Stimulated activated CD4-positive, alpha-beta T cell treated with anti-CD3 and anti-CD28 coated beads, Interleukin-1b, Interleukin-23, amount 100 ng/mL, for 1 hour (primary cell): ENCODE data around the gene RDH16.
"Not testable (repeated sequence)": the region's sequence is repeated elsewhere in the genome, so short reads cannot be mapped to it uniquely, and the experiment has no call there.

Experiments
- DNase-seq, 2 donors: peaks; one replicate each; pipeline ENCODE4 v3.0.0-alpha.2; 2020; ENCODE audit warnings: low read depth in 2 of 2

Gene RDH16

DNA sequence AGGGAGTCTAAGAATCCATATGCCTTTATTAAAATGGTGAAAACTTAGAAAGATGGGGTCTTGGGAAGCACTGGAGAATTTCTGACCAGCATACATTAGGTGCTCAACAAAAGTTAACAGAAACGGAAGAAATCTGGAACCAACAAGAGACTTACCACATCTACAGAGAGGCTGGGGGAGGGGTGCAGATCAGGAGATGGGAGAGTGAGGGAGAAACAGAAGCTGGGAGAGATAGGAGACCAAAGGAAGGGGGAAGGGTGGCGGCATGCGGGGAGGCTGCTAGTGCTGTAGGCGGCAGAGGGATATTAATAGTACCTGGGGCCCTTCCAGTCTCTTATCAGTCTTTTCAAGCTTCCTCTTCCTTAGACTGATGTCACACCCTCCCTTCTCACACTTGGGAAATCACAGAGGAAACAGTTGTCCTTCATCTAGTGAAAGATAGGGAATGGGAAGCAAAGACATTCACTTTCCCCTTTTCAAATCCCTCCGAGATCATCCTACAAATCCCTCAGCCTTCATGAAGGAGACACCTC is 30.9 kb upstream of the RDH16 start:
- no peak for DNase-seq

DNA sequence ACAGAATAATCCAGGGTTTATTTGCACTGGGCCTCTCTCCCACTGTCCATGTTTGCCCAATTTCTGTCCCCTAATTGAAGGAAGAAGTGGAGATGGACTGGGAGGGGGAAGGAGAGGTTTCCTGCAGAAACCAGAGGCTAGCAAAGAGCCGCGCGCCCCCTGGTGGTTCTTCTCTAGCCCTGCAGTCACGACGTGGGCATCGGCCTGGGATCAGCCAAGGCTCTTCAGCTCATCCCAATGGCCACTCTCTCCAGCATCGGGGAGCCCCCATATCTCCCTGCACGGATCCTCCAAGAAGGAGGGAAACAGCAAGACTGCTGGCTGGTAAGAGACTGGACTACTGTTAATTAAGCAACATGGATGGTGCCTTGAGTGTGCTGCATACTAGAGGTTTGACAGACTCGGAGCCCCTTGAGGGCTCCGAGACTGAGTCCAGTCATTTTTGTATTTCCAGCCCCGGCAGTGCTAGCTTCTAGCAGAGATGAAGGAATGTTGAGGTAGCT is 30.2 kb upstream of the RDH16 start:
- DNase-seq, result peak; percentile 38 to 61

DNA sequence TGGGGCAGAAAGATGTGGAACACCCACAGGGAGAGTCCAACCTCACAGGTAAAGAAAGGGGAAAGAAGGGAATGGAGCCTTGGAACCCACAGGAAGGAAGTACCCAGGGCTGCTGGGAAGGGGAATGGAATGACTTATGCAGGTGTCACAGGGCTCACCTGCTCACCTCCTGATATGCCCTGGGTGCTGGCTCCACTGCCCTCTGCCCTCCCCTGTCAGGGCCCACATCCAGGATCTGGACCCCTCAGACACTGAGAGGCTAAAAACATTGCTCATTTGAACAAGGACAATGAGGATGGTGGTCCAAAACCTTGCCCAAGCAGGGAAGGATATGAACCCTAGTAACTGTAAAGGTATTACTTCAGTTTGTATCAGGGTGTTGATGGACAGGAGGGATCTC is 29.6 kb upstream of the RDH16 start:
- DNase-seq, result no peak

DNA sequence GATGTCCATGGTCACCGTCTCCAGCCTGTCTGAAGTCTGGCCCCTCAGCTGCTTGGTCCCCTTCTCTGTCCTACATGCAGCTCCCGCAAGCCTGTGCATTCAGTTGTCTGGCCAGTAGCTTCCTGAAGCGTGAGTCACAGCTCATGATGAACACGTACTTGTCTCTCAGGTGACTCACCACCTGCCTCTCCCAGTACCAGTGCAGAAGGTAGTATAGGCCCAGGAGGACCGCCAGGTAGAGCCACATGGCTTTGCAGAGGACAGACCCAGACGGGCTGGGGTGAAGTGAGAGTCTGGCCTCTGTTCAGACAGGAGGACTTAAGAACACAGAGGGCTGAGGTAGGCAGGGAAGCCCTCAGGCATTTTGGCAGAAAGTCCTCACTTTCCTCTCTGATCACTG is 28.3 kb upstream of the RDH16 start:
- not testable (repeated sequence) for DNase-seq

DNA sequence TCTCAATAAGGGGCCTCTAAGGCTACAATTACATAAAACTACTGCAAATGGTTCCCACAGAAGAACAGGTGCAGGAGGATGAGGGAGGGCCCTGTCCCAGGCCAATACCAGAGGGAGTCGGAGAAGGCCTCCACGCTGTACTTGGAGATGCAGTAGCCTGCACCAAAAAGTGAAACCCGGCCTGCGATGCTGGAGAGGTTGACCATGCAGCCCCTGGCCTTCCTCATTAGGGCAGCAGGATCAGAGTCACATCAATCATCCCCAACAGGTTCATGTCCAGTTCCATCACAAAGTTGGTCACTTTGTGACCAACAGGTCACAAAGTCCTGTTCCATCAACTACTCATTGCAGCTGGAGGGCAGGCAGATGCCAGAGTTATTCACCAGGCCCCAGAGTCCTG is 26.0 kb upstream of the RDH16 start:
- no peak for DNase-seq

DNA sequence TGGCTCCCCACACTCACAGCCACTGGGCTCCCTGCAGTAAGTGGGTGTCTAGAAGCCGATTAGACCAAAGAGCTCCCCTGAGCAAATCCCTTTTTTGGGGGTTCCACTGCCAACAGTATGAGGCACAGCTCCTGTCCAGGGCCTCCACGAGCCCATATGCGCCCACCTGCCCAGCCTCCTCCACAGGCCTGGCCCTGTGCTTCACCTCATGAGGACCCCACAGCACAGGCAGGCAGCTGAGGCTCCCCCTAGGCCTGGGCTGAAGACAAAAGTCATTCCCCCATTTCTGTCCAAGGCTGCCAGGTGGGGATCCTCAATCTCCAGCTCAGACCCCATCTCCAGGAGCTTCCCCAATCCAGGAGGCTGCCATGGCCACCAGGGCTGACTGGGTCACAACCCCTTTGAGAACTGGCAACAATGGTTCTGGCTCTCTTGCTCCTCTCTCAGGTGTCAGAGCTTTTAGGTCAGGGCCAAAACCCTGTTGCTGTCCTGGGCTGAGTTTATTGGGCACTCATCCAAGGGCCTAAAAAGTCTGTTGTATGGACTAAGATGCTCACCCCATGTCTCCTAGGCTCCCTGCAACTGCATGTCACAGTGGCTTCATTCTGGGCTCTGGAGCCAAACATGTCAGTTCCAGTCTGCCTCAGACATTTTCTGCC is 25.3 kb upstream of the RDH16 start:
- DNase-seq, result not testable (repeated sequence)

DNA sequence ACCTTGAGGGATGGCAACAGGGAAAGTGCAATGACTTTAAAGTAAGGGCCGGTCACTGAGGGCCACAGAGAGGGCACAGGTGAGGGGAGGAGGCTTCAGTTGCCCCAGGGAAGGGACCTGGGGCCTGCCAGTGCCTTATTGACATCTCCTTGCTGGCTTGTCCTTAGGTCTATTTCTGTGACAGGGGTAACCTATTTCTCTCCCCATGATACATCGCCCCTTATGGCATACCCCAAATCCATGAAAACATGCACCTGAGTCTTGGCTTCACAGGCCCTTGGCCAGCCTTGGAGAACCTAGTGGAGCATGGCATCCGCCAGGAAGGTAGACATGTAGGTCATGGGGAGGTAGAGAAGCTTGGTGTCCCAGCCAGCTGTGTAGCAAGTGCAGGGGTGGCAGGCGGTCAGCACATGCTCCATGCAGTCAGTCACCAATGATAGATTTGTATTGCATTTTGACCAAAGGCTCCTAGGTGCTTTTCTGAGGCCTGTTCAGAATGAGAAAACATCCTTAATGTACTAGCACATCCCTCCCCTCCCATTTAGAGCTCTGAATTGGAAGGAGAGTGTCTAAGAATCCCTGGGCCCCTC is 23.6 kb upstream of the RDH16 start:
- no peak for DNase-seq

DNA sequence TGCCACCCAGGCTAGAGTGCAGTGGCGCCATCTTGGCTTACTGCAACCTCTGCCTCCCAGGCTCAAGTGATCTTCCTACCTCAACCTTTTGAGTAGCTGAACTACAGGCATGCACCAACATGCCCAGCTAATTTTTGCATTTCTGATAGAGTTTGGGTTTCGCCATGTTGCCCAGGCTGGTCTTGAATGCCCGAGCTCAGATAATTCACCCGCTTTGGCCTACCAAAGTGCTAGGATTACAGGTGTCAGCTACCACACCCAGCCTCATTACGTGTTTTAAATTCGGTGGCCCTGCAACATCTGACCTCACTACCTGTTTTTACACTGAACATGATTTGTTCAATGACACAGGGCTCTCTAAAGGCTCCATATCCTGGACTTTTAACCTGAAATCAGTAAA is 22.9 kb upstream of the RDH16 start:
- DNase-seq, result no peak

DNA sequence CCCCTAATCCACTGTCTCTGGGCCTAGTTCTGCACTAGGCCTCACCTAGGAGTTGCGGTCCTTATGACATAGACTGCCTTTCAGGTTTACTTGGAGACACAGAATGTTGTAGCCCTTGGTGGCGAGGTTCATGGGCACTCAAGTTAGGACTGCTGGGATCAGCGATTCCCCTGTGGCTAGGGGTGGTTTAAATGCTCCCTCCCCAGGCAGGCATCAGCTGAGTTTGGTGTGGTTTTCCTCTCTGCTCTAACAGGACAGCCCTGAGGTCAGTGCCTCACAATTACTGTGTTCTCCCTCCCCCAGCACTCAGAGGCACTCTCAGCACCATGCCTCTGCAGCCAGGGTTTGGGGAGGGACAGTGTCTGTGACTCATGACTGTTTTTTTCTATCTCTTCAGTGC is 22.2 kb upstream of the RDH16 start:
- DNase-seq, result no peak

DNA sequence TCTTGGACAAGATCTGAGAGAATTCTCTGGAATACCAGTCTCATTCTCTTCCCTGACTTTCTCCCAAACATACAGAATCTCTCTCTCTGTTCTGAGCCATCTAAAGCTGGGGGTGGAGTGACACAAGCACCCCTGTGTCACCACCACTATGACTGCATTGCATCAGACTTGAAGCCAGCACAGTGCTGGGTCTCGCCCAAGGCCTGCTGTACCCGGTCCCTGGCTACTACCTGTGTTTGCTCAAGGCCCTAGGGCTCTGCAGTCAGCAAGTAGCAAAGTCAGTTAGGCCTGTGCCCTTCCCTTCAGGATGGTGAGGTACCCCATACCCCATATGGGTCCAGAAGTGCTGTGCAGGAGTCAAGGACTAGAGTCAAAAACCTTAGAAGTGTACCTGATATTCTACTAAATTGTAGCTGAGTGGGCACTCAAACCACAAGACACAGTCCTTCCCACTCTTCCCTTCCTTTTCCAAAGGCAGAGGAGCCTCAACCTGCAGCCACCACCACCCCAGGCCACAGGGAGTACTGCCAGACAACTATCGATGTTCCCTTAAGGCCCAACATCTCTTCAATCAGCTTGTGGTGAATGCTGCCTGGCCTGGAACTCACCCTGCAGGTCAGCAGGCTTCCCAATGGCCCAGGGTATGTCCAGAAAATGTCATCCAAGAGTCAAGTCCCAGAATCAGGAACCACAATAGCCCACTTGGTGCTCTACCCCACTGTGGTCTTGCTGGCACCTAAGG is 21.2 kb upstream of the RDH16 start:
- DNase-seq, result no peak

DNA sequence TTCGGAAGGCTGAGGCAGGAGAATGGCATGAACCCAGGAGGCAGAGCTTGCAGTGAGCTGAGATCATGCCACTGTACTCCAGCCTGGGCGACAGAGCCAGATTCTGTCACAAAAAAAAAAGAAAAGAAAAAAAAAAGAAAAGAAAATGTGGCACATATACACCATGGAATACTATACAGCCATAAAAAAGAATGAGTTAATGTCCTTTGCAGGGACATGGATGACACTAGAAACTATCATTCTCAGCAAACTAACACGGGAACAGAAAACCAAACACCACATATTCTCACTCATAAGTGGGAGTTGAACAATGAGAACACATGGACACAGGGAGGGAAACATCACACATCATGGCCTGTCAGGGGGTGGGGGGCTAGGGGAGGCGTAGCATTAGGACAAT is 20.0 kb upstream of the RDH16 start:
- DNase-seq, result not testable (repeated sequence)

DNA sequence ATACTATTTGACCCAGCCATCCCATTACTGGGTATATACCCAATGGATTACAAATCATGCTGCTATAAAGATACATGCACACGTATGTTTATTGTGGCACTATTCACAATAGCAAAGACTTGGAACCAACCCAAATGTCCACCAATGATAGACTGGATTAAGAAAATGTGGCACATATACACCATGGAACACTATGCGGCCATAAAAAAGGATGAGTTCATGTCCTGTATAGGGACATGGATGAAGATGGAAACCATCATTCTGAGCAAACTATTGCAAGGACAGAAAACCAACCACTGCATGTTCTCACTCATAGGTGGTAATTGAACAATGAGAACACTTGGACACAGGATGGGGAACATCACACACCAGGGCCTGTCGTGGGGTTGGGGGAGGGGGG is 16.8 kb upstream of the RDH16 start:
- not testable (repeated sequence) for DNase-seq

DNA sequence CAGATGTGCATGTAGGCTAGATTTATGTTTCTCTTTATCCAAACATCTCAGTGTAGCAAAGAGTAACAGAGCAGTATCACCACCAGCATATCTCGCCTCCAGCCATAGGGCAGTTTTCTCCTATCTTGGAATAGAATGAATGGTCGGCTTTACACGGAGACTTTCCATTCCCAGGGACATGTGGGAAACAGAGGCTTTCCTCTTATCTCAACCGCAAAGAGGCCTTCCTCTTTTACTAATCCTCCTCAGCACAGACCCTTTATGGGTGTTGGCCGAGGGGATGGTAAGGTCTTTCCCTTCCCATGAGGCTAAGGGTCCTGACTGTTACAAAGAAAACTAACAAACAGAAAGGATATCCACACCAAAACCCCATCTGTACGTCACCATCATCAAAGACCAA is 11.5 kb upstream of the RDH16 start:
- not testable (repeated sequence) for DNase-seq

DNA sequence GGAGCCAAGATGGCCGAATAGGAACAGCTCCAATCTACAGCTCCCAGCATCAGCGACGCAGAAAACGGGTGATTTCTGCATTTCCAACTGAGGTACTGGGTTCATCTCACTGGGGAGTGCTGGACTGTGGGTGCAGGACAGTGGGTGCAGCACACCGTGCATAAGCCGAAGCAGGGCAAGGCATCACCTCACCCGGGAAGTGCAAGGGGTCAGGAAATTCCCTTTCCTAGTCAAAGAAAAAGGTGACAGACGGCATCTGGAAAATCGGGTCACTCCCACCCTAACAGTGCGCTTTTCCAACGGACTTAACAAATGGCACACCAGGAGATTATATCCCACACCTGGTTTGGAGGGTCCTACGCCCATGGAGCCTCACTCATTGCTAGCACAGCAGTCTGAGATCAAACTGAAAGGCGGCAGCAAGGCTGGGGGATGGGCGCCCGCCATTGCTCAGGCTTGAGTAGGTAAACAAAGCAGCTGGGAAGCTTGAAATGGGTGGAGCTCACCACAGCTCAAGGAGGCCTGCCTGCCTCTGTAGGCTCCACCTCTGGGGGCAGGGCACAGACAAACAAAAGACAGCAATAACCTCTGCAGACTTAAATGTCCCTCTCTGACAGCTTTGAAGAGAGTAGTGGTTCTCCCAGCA is 8.7 kb upstream of the RDH16 start:
- DNase-seq, result not testable (repeated sequence)

DNA sequence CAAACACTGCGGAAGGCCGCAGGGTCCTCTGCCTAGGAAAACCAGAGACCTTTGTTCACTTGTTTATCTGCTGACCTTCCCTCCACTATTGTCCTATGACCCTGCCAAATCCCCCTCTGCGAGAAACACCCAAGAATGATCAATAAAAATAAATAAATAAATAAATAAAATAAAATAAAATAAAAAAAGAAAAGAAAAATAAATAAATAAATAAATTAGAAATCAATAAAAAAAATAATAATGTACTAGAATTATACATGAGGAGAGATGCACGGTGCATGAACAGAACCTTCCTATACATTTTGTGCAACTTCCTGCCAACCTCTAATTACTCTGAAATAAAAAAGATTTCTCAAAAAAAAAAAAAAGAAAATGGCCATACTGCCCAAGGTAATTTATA is 7.7 kb upstream of the RDH16 start:
- DNase-seq, result not testable (repeated sequence)

DNA sequence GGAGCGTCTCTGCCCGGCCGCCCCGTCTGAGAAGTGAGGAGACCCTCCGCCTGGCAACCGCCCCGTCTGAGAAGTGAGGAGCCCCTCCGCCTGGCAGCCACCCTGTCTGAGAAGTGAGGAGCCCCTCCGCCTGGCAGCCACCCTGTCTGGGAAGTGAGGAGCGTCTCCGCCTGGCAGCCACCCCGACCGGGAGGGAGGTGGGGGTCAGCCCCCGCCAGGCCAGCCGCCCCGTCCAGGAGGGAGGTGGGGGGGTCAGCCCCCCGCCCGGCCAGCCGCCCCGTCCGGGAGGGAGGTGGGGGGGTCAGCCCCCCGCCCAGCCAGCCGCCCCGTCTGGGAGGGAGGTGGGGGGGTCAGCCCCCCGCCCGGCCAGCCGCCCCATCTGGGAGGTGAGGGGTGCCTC is 6.1 kb upstream of the RDH16 start:
- not testable (repeated sequence) for DNase-seq

DNA sequence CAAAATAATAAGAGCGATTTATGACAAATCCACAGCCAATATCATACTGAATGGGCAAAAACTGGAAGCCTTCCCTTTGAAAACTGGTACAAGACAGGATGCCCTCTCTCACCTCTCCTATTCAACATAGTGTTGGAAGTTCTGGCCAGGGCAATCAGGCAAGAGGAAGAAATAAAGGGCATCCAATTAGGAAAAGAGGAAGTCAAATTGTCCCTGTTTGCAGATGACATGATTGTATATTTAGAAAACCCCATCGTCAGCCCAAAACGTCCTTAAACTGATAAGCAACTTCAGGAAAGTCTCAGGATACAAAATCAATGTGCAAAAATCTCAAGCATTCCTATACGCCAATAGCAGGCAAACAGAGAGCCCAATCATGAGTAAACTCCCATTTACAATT is 4.8 kb upstream of the RDH16 start:
- not testable (repeated sequence) for DNase-seq

DNA sequence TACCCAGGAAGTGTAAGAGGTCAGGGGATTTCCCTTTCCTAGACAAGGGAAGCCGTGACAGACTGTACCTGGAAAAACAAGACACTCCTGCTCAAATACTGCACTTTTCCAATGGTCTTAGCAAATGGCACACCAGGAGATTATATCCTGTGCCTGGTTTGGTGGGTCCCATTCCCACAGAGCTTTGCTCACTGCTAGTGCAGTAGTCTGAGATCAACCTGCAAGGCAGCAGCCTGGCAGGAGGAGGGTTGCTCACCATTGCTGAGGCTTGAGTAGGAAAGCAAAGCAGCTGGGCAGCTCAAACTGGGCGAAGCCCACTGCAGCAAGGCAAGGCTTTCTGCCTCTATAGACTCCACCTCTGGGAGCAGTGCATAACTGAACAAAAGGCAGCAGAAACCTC is 1.0 kb upstream of the RDH16 start:
- no peak for DNase-seq

DNA sequence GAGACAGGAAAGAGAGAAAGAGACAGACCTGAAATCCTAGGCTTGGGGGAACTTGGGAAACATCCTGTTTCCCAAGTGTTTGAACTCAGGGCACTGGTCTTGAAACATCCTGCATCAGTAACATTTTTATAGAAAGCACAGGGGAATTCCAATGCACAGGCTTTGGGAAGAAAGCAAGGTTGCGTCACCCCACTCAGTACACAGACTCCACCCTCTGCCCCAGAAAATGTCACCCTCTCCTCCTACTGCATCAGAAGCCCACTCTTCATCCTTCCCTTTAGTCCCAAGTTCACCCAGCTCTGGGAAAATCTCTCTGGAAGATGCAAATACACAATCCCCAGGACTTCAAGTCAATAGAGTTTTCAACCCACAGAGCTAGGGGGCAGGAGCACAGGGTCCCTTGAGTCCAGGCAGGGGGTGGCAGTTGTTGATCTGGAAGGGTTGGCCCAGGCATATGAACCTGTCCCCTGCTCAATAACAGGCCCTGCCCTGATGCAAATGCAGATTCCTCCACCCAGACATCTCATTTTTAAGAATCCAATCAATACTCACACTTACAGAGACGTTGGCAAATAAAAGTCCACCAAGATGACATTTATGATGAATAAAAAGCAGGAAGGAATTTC is 1.7 kb downstream of the RDH16 start:
- DNase-seq, result no peak

DNA sequence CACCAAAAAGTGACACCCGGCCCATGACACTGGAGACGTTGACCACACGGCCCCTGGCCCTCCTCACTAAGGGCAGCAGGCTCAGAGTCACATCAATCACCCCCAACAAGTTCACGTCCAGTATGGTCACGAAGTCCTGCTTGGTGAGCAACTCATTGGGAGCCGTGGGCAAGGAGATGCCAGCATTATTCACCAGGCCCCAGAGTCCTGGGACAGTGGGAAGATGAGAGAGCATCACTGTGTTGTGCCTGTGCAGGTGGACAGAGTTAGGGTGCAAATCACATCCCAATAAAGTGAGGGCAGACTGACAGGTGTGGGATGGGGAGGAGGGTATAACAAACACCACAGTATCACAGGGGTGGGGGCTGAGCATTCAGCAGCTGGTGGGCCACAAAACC is 2.5 kb downstream of the RDH16 start:
- DNase-seq, result no peak

DNA sequence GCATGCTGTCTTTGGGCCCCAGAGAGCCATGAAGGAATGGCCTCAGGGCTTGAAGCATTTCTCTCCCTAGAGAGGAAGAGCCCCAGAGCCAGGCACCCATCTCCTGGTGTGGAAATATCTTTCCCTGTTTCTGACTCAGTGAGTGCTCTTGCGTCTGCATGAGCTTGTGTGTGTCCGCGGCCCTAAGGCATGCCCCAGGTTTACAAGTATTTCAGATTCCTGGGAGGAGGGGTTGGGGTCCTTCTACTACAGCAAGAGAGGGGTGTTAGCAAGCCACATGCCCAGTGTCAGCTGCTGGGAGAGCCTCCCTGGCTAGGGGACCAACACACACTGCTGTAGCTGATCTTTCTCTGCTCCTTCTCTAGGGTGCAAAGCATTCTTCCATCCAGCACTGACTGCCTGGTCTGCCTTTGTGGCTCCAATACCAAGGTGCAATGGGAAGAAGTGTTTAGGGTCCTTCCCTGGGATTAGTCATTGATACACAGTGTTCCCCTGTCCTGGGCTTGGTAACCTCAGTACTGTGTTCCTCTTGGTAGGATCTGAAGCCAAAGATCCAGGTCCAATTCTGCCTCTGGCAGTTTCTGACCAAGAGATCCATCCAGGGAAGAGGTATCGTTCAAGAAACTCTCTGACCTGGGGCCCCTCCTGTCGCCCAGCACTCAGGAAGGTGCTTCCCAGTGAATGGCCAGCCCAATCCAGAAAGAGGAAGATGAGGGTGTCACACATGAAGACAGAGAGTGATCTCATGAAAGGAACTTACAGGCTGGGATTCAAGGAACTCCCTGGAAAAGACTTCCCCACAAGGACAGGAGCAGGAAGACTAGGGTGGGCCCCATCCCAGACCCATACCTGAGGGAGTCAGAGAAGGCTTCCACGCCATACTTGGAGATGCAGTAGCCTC is 3.1 kb downstream of the RDH16 start:
- DNase-seq, result no peak
